Dermis blood vessel endothelial cell (primary cell): ENCODE results near the gene FGD6. TPM values are rescaled to one million over a fixed set of nuclear protein-coding genes. Genes with fewer than 3 reads are reported as not detected.
A peak's percentile ranks its signal among the peaks of the same experiment; 100 is the strongest.

Source experiments
- DNase-seq: peaks from one replicate; pipeline ENCODE4 v3.0.0; 2010
- total RNA-seq: library from RNA; depleted of rRNA; stranded (reverse); fragments of >200 nt; gene quantifications from 2 replicates; pipeline ENCODE4 v1.2.3, GENCODE V29; 2014

FGD6 gene
- total RNA-seq, 1 donor from 2014 or later = 19.6 TPM

GRCh38 chr12:95077341-95077740 is 139.9 kb downstream of the FGD6 start:
- no peak for DNase-seq

- no peak for DNase-seq
Observed at GRCh38 chr12:95074766-95075165, 142.5 kb downstream of the FGD6 start.

GRCh38 chr12:95073698-95074520 is 143.4 kb downstream of the FGD6 start:
- DNase-seq = peak; percentile 2

GRCh38 chr12:95072900-95073697 is 144.2 kb downstream of the FGD6 start, which contains the start of gene NR2C1:
TSS of gene NR2C1 (minus strand) at chr12:95073618. CDS start at chr12:95067384, 6,234 bp downstream.
- peak; percentile 97 for DNase-seq

GRCh38 chr12:95070378-95070777 is 146.9 kb downstream of the FGD6 start:
- no peak for DNase-seq

- DNase-seq = no peak
Observed at GRCh38 chr12:95066091-95066855, 151.0 kb downstream of the FGD6 start.

GRCh38 chr12:95060951-95061350 is 156.3 kb downstream of the FGD6 start:
- DNase-seq = no peak

GRCh38 chr12:95059984-95060383 is 157.3 kb downstream of the FGD6 start:
- DNase-seq = no peak

- DNase-seq = no peak
Observed at GRCh38 chr12:95057424-95057823, 159.8 kb downstream of the FGD6 start.

- no peak for DNase-seq
Observed at GRCh38 chr12:95055057-95055456, 162.2 kb downstream of the FGD6 start.

- no peak for DNase-seq
Observed at GRCh38 chr12:95054206-95054605, 163.1 kb downstream of the FGD6 start.

GRCh38 chr12:95051241-95051640 is 166.0 kb downstream of the FGD6 start:
- no peak for DNase-seq

- DNase-seq = no peak
Observed at GRCh38 chr12:95037906-95038305, 179.4 kb downstream of the FGD6 start.

GRCh38 chr12:95034750-95035149 is 182.5 kb downstream of the FGD6 start:
- DNase-seq = no peak

Other genes with a start within 250 kb of the FGD6 start
- gene NDUFA12, start 213.8 kb downstream of the FGD6 start, total RNA-seq = 125 and 164 TPM in 2 replicates
- gene NR2C1, start 143.8 kb downstream of the FGD6 start, total RNA-seq = 23.3 and 28.1 TPM in 2 replicates
- 96.7 and 134 TPM in 2 replicates for gene VEZT, start 340 bp upstream of the FGD6 start, total RNA-seq